Hepatic stellate cell (primary cell): Measurements from ENCODE around the gene FAM222A.

ENCODE experiments used
- DNase-seq: peaks from one replicate; pipeline ENCODE4 v3.0.0; 2011; ENCODE audit warnings: low spot score

FAM222A gene

GRCh38 chr12:109713187-109714070 lies at the start of gene FAM222A:
TSS of gene FAM222A (plus strand) at chr12:109713825. CDS start at chr12:109744147, 30,322 bp downstream.
- DNase-seq, result peak; percentile 97

- DNase-seq, result no peak
These were observed 49.2 kb upstream of the FAM222A start for GRCh38 chr12:109664402-109664801.

GRCh38 chr12:109666068-109666467 lies 47.6 kb upstream of the FAM222A start:
- no peak for DNase-seq

- DNase-seq, result no peak
These were observed 42.9 kb upstream of the FAM222A start for GRCh38 chr12:109670731-109671130.

- DNase-seq, result no peak
These were observed 42.1 kb upstream of the FAM222A start for GRCh38 chr12:109671502-109671901.

DNA sequence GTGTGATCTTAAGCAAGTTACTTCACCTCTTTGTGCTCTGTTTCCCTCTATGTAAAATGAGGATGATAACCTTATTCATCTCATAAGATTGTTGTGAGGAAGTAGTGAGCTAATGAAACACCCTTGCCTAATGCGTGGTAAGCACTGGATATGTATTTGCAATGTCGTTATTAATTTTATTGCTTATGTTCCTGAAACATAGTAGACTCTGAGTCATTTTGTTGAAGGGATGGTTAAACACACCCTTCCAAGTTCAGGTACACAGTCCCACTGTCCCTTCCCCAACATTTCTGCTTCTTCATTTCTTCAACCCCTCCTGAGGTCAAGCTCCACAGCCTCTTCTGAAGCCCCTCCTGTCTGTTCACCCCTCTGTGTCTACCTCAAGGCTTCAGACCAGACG lies 40.2 kb upstream of the FAM222A start:
- DNase-seq, result no peak

- DNase-seq, result no peak
These were observed 39.7 kb upstream of the FAM222A start for GRCh38 chr12:109673884-109674283.

GRCh38 chr12:109675411-109675810 lies 38.2 kb upstream of the FAM222A start:
- no peak for DNase-seq

GRCh38 chr12:109677279-109677691 lies 36.3 kb upstream of the FAM222A start:
- no peak for DNase-seq

DNA sequence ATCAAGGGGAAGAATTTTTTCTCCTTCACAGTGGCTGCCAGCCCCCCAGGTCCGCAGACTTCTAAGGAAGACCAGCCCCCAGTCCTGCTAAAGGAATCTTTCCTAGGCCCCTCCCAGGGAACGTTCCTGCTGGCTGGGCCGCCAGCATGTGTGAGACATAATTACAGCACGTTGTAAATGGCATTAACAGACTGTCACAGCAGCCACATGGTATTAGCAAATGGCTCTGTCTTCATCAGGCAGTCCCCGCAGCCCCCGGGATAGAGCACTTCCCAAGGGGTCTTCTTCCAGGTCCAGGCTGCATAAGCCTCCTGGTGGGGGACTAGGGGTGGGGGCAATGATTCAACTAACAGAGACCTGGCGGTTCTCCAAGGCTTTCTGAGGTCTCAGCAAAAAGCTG lies 34.9 kb upstream of the FAM222A start:
- DNase-seq, result no peak

- no peak for DNase-seq
These were observed 33.9 kb upstream of the FAM222A start for GRCh38 chr12:109679501-109680263.

DNA sequence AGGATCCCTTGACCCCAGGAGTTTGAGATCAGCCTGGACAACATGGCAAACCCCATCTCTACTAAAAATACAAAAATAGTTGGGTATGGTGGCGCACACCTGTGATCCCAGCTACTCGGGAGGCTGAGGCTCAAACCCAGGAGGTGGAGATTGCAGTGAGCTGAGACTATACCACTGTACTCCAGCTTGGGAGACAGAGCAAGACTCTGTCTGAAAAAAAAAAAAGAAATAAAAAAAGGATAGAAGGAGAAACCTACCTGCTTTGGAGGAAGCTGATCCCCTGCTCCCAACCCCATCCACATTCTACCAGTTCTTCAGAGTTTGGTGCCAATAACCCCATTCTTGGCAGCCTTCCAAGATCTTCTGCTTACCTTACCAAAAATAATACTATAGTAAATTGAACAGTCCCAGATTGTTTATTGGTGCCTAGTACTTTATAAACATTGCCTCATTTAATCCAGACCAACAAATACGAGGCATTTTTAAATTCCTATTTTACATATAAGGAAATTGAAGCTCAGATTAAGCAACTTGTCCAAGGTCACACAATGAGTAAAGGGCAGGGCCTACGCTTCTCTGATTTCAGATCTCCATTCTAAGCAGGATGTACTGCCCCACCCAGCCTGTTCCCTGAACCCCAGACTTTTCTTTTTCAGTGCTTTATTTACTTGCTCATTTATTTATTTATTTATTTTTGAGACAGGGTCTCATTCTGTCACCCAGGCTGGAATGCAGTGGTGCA lies 33.2 kb upstream of the FAM222A start:
- no peak for DNase-seq

- no peak for DNase-seq
These were observed 31.5 kb upstream of the FAM222A start for GRCh38 chr12:109681986-109682707.

GRCh38 chr12:109682708-109683060 lies 30.9 kb upstream of the FAM222A start:
- no peak for DNase-seq

GRCh38 chr12:109683316-109683715 lies 30.3 kb upstream of the FAM222A start:
- no peak for DNase-seq

DNA sequence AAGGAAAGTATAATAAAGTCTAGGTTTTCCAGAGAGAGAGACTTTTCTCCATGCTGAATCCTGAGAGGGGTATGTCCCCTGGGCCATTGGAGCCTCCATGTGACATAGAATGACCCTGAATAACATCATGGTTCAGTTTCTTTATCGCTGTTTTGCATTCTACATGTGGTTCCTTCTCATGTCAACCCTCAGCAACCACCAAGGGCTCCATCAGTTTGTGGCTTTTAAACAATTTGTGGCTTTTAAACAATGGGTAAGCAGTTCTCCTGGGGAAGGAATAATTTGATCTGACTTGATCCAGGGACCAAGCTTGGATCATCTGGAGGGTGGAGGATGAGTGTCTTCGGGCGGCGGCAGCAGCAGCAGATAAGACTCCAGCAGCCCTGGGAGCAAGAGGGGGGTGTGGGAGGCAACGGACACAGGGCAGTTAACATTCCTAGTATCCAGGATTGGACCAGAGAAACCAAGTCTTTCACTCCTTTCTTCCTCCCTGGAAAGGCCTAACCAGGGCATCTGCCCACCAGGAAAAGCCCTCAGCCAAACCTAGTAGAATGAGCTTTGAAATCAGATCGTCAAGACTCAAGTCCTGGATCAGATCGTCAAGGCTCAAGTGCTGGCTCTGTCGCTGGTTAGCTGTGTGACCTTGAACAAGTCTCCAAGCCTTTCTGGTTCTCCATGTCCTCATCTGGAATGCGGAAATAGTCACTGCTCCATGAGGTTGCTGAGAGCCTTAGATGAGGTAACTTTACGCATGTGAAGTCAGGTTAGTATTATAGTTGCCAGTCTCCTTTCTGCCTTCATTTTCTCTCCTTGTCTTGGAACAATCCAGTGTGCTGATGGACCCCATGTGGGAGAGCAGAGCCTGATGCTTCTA lies 27.8 kb upstream of the FAM222A start:
- no peak for DNase-seq

DNA sequence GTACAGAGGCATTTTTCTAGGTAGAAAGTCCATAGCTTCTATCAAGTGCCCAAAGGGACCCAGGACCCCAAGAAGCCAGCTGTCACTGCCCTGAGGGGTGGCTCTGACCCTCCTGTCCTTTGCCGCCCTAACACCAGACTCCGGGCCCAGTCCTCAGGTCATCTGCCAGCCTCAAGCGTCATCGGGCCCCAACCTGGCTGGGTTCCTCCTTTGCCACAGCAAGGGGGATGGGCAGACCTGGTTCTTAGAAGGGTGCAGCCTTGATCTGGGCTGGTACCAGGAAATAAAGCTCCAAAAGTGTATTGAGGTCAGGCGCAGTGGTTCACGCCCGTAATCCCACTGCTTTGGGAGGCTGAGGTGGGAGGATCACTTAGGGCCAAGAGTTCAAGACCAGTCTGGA lies 27.1 kb upstream of the FAM222A start:
- DNase-seq, result no peak

DNA sequence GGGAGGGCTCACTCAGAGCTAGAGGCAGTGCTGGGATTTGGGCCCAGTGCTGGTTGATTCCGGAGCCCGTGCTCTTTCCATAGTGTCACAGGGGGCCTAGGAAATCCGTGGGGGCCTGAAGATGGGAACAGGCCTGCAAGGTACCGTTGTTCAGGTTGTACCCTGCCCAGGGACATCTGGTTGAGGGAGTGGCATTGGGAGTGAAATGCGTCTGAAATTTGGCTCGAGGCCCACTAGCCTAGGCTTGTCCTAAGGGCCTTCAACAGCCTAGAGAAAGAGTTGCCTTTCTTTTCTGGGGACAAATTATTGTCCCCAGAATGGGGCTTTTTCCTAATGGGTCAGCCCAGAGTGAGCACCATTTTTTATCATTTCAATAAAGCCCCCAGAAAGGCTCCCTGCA lies 26.4 kb upstream of the FAM222A start:
- no peak for DNase-seq

- no peak for DNase-seq
These were observed 24.2 kb upstream of the FAM222A start for GRCh38 chr12:109689426-109689825.

DNA sequence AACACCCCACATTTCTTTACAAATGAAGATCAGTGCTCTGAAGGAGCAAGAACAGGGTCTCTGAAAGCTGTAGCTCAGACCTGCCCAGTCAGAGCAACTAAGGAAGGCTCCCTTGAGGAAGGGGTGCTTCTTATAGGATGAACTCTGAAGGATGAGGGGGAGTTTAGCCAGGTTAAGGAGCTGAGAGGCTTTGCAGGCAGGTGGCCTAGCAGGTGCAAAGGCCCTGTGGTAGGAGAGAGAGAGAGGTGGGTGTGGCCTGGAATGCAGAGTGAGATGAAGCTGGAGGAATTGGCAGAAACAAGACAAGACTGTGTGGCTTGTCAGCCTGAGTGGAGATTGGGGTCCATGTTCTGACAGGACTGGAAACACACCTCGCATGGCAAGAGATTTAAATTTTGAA lies 20.5 kb upstream of the FAM222A start:
- DNase-seq, result no peak
